HepG2 (cell line): ENCODE results near the gene GLOD5. TPM values are rescaled to one million over a fixed set of nuclear protein-coding genes. Genes with fewer than 3 reads are reported as not detected.

Experiments used
- ATAC-seq: fragments of 200-7000 bp; cut with Tn5 transposase; 3 replicates; pipeline ENCODE4 v1.9.1; 2020; ENCODE audit warnings: mild to moderate bottlenecking, moderate library complexity
- BruUV-seq: library from RNA; stranded (reverse); fragments of 400-500 nt; replicated peaks from 2 replicates; lab custom pipeline; 2021; lab: Mats Ljungman, UMichigan
- CTCF ChIA-PET: fragments of 300-600 bp; formaldehyde crosslinking; extraction: SDS; loops from one replicate; lab custom pipeline; 2021; ENCODE audit warnings: low total read pairs, inconsistent platforms, low intra/inter-chr PET ratio; lab: Yijun Ruan, JAX
- POLR2A ChIA-PET: fragments of 350-600 bp; sonication (Branson Sonifier 250); formaldehyde crosslinking; loops from one replicate; lab custom pipeline; 2020; ENCODE audit warnings: antibody characterized with exemption, inconsistent platforms; lab: Yijun Ruan, JAX
- DNase-seq: peaks from one replicate; pipeline ENCODE4 v3.0.0-alpha.2; 2015; ENCODE audit warnings: low spot score
- FAIRE-seq: peaks from 3 replicates; lab custom pipeline; 2011; peaks lifted over from hg19 to GRCh38; lab: Jason Lieb, UNC
- H2AFZ ChIP-seq: one replicate; pipeline ENCODE4 v1.6.1; 2011; ENCODE audit warnings: low read length, inconsistent platforms
- H3K27ac ChIP-seq: fragments of 300-600 bp; 3 replicates; pipeline ENCODE4 v1.8.0; 2011; ENCODE audit warnings: mixed run types, mild to moderate bottlenecking, mixed read lengths, low read length, inconsistent platforms; ENCODE audit not compliant: insufficient read depth; ENCODE audit errors: extremely low read length
- H3K27me3 ChIP-seq, 2 experiments: fragments of 200-600 bp in 1 of 2; 2 replicates in 1 of 2; 3 replicates in 1 of 2; pipeline versions ENCODE4 v1.6.0 to v1.8.0; 2011; ENCODE audit warnings: low read length in 2 of 2, mild to moderate bottlenecking in 2 of 2, moderate library complexity in 2 of 2, inconsistent platforms in 1 of 2; ENCODE audit not compliant: insufficient read depth in 2 of 2, control insufficient read depth in 1 of 2
- H3K36me3 ChIP-seq, 2 experiments: fragments of 200-600 bp in 1 of 2; replicated peaks in 1 of 2; 2 replicates in 1 of 2; 3 replicates in 1 of 2; pipeline versions ENCODE4 v1.5.1 to v1.8.0; 2011; ENCODE audit warnings: low read length in 2 of 2, inconsistent platforms in 1 of 2; ENCODE audit not compliant: insufficient read depth in 2 of 2, control insufficient read depth in 1 of 2
- H3K4me1 ChIP-seq: 2 replicates; pipeline ENCODE4 v1.5.1; 2012; ENCODE audit warnings: low read length, inconsistent platforms; ENCODE audit not compliant: insufficient read depth
- H3K4me2 ChIP-seq: 2 replicates; pipeline ENCODE4 v1.6.0; 2011; ENCODE audit warnings: low read depth, low read length, inconsistent platforms
- H3K4me3 ChIP-seq, 3 experiments: fragments of 200-600 bp in 1 of 3; sonication (generic), shearing (Covaris generic) in 1 of 3; replicated peaks in 1 of 3; 2 replicates each; pipeline ENCODE4 v1.5.1; 2011 to 2016; ENCODE audit warnings: low read length in 3 of 3, inconsistent platforms in 2 of 3, low read depth in 2 of 3, mild to moderate bottlenecking in 2 of 3, control low read depth in 1 of 3, mixed read lengths in 1 of 3; ENCODE audit not compliant: insufficient read depth in 1 of 3
- H3K79me2 ChIP-seq: one replicate; pipeline ENCODE4 v1.6.1; 2011; ENCODE audit warnings: low read length, inconsistent platforms; ENCODE audit not compliant: insufficient read depth
- H3K9ac ChIP-seq: 2 replicates; pipeline ENCODE4 v1.6.0; 2011; ENCODE audit warnings: mild to moderate bottlenecking, low read depth, low read length, inconsistent platforms; ENCODE audit not compliant: insufficient read depth
- H3K9me3 ChIP-seq: 2 replicates; pipeline ENCODE4 v1.5.1; 2012; ENCODE audit warnings: mild to moderate bottlenecking, low read length
- H4K20me1 ChIP-seq: 2 replicates; pipeline ENCODE4 v1.6.0; 2011; ENCODE audit warnings: inconsistent platforms, mild to moderate bottlenecking, low read length, moderate library complexity; ENCODE audit not compliant: insufficient read depth
- DBP ChIP-seq: sonication (generic); formaldehyde crosslinking; IDR thresholded peaks from 2 replicates; pipeline ENCODE4 v1.4.0; 2020; ENCODE audit warnings: missing genetic modification reagents; ENCODE audit errors: not compliant biosample characterization
- FOXA1 ChIP-seq, 2 experiments: fragments of 450-650 bp in 1 of 2; sonication (generic) in 1 of 2; formaldehyde crosslinking in 1 of 2; IDR thresholded peaks; 2 replicates each; pipeline versions ENCODE4 v1.4.0 to v1.6.1; 2016 to 2020; ENCODE audit warnings: missing genetic modification reagents in 1 of 2
- HDAC6 ChIP-seq: fragments of 200-600 bp; sonication (generic); IDR thresholded peaks from 2 replicates; pipeline ENCODE4 v1.7.0; 2017; ENCODE audit warnings: mild to moderate bottlenecking, antibody characterized with exemption, low read length, low read depth
- NPAS2 ChIP-seq: sonication (generic); formaldehyde crosslinking; IDR thresholded peaks from 2 replicates; pipeline ENCODE4 v1.8.0; 2022; ENCODE audit warnings: mild to moderate bottlenecking, missing genetic modification reagents, borderline replicate concordance
- RFXAP ChIP-seq: sonication (generic); formaldehyde crosslinking; IDR thresholded peaks from 2 replicates; pipeline ENCODE4 v1.4.0; 2020; ENCODE audit warnings: missing genetic modification reagents, borderline replicate concordance
- RXRB ChIP-seq: IDR thresholded peaks from 2 replicates; pipeline ENCODE4 v1.6.1; 2016; ENCODE audit warnings: borderline replicate concordance, missing genetic modification reagents, missing compliant biosample characterization
- UBTF ChIP-seq: sonication (generic); formaldehyde crosslinking; IDR thresholded peaks from 2 replicates; pipeline ENCODE4 v1.4.0; 2020; ENCODE audit warnings: mild to moderate bottlenecking, missing genetic modification reagents
- ZNF207 ChIP-seq: fragments of 450-650 bp; IDR thresholded peaks from 2 replicates; pipeline ENCODE4 v1.6.1; 2016; ENCODE audit warnings: antibody characterized with exemption, borderline replicate concordance
- ZNF629 ChIP-seq: sonication (generic); formaldehyde crosslinking; conservative IDR thresholded peaks from 2 replicates; pipeline ENCODE4 v1.5.0; 2020; ENCODE audit warnings: missing genetic modification reagents
- ZNF652 ChIP-seq: IDR thresholded peaks from 2 replicates; pipeline ENCODE4 v1.6.1; 2016; ENCODE audit warnings: low read depth, borderline replicate concordance
- ZSCAN25 ChIP-seq: sonication (generic); formaldehyde crosslinking; IDR thresholded peaks from 2 replicates; pipeline ENCODE4 v1.8.0; 2022; ENCODE audit warnings: mild to moderate bottlenecking, missing genetic modification reagents
- ZXDC ChIP-seq: sonication (generic); formaldehyde crosslinking; IDR thresholded peaks from 2 replicates; pipeline ENCODE4 v1.5.0; 2020; ENCODE audit warnings: mild to moderate bottlenecking, missing genetic modification reagents
- WGBS: methylation state at CpG from one replicate; pipeline ENCODE4 v1.1.6; 2017; ENCODE audit warnings: low lambda C conversion rate; 5-methylcytosine and 5-hydroxymethylcytosine counted together
- in situ Hi-C: cut with HindIII; loops from 2 replicates; pipeline ENCODE4 v1.10.0; 2017; ENCODE audit warnings: low pct_unique_long_range_greater_than_20kb; ENCODE audit not compliant: extremely low pct_ligation_motif_present
- intact Hi-C: fragments of 100-400 bp; cut with micrococcal nuclease; formaldehyde crosslinking; loops from one replicate; pipeline ENCODE4 v1.10.0; 2022; ENCODE audit not compliant: unreplicated experiment
- polyA plus RNA-seq, 8 experiments: library from polyadenylated mRNA; depleted of rRNA in 3 of 8; stranded (reverse) in 7 of 8; unstranded in 1 of 8; fragments of >200 nt; fragmentation: Illumina TruSeq in 4 of 8; extraction: Trizol in 4 of 8; gene quantifications; 2 replicates each; pipeline versions ENCODE4 v1.2.1 to v1.2.3, GENCODE V29; 2011 to 2016; ENCODE audit warnings: low read depth in 4 of 8, missing spikeins in 1 of 8, mixed read lengths in 1 of 8; ENCODE audit not compliant: insufficient read depth in 1 of 8
- total RNA-seq, 5 experiments: library from RNA; depleted of rRNA; stranded (reverse); fragments of >200 nt; fragmentation: Illumina TruSeq; extraction: Trizol; gene quantifications; 2 replicates each; pipeline ENCODE4 v1.2.3, GENCODE V29; 2016; ENCODE audit warnings: low read depth in 1 of 5

Gene GLOD5
- total and polyA plus RNA-seq, 2 of the 13 experiments (the other 11 are each of a cell fraction or from before 2014, with no cell fraction given), result 0.93 to 1.3 TPM

- CTCF ChIA-PET, result no interaction called here
- Histone ChIP-seq H3K27ac (no peak overlapping the region), H3K9me3 (no peaks in the 10 kb centered on the region), H3K79me2 (no peaks in the 10 kb centered on the region), H3K36me3 (no peaks in the 10 kb centered on the region)
- intact Hi-C loops, result no loop called here
- no TSS peak for BruUV-seq
- no peak for ATAC-seq
- TF ChIP-seq ZNF629 (CRISPR knock-in tag), result peak; percentile 77
- no peak for TF ChIP-seq ZNF207
- TF ChIP-seq, all 625 proteins: peak for 1
- FAIRE-seq, result no peak
- in situ Hi-C loops, result no loop called here
- H3K27me3 ChIP-seq, result no peaks in the 10 kb centered on the region; a peak in 1 of 5 replicates
- H3K4me2 ChIP-seq, result no peak overlapping the region
- no peak for DNase-seq
- no peaks in the 10 kb centered on the region for H4K20me1 ChIP-seq
- no peak overlapping the region for H3K9ac ChIP-seq
- no peak overlapping the region for H2AFZ ChIP-seq
- H3K4me3 ChIP-seq, result no peak overlapping the region
- 45% methylated on average over 13 of the region's 16 CpGs for WGBS
- no peaks in the 10 kb centered on the region for H3K4me1 ChIP-seq
- POLR2A ChIA-PET, result no interaction called here
Measured at GRCh38 chrX:48785540-48786214, 24.1 kb downstream of the GLOD5 start.

- no peaks in the 10 kb centered on the region for H3K36me3 ChIP-seq
- no peaks in the 10 kb centered on the region; a peak in 1 of 5 replicates for H3K27me3 ChIP-seq
- ATAC-seq (no peak), FAIRE-seq (no peak), DNase-seq (no peak)
- H3K4me3 ChIP-seq, result no peak within 1 kb of the TSS
- H4K20me1 ChIP-seq, result no peaks in the 10 kb centered on the region
- CTCF ChIA-PET, result no interaction called here
- no peak within 1 kb of the TSS for H2AFZ ChIP-seq
- 40% methylated on average over 1 of the region's 7 CpGs for WGBS
- H3K4me2 ChIP-seq, result no peak within 1 kb of the TSS
- H3K79me2 ChIP-seq, result no peaks in the 10 kb centered on the region
- intact Hi-C loops (no loop called here), in situ Hi-C loops (no loop called here)
- no peaks in the 10 kb centered on the region for H3K4me1 ChIP-seq
- POLR2A ChIA-PET, result no interaction called here
- no peak within 1 kb of the TSS for H3K27ac ChIP-seq
- no peak within 1 kb of the TSS for H3K9ac ChIP-seq
- no TSS peak for BruUV-seq
- no peaks in the 10 kb centered on the region for H3K9me3 ChIP-seq
- TF ChIP-seq HDAC6, result no peak
- TF ChIP-seq ZSCAN25 (CRISPR knock-in tag), result no peak
- TF ChIP-seq UBTF (CRISPR knock-in tag), result no peak
- no peak for TF ChIP-seq RFXAP (CRISPR knock-in tag)
- no peak for TF ChIP-seq ZXDC (CRISPR knock-in tag)
- TF ChIP-seq DBP (CRISPR knock-in tag), result no peak
- no peak for TF ChIP-seq RXRB
- TF ChIP-seq NPAS2 (CRISPR knock-in tag), result no peak
- TF ChIP-seq FOXA1 (IDR thresholded peaks at IDR 0.05), result no peak
- TF ChIP-seq FOXA1 (CRISPR knock-in tag; IDR thresholded peaks at IDR 0.05), result no peak
- no peak for TF ChIP-seq ZNF652 (CRISPR knock-in tag)
Measured at GRCh38 chrX:48786341-48786800, 24.8 kb downstream of the GLOD5 start, which contains the start of gene GATA1. TSS of gene GATA1 (plus strand) at chrX:48786590. CDS start at chrX:48791110, 4,520 bp downstream.
